ENCODE results near the gene DDAH1. TPM values are rescaled to one million over a fixed set of nuclear protein-coding genes. Genes with fewer than 3 reads are reported as not detected.

Gene DDAH1
- total and polyA plus RNA-seq, 2 donors (not counting 3 experiments of a cell fraction or from before 2014, with no cell fraction given), result 44.0 to 75.2 TPM

DNA sequence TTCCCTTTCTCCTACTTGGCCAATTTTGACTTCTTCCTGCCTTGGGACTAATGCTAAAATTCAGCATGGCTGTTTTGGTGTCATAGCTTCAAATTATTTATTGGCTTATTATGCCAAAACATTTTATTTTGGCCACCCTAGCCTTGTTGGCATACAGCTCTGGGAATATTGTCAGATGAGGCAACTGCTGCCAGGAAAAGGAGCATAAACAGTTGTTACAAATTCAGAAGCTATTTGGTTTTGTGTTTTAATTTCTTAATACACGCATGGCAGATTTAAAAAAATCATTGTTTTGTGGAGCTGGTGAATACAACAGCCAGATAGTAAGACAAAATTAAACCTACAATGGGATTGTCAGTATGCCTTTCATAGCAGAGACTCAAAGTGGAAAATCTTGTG, 121.7 kb downstream of the DDAH1 start:
- H3K4me3 ChIP-seq (replicated peaks in 1 of 3; ENCODE audit: insufficient read depth in 1 of 3, low read depth in 1 of 3, low read length in 3 of 3), result no peak overlapping the region
- H3K9me3 ChIP-seq (replicated peaks; ENCODE audit: control insufficient read depth, insufficient read depth, low read length), result no peaks in the 10 kb centered on the region
- DNase-seq (ENCODE audit: low read depth, low spot score) (no peak), FAIRE-seq (no peak)
- H3K36me3 ChIP-seq (ENCODE audit: control insufficient read depth in 2 of 2, extremely low read depth in 1 of 2, insufficient read depth in 2 of 2, low read length in 2 of 2), result no peaks in the 10 kb centered on the region
- H3K27ac ChIP-seq (ENCODE audit: insufficient read depth, low read depth, low read length), result peak overlapping the region; percentile 99
- H4K20me1 ChIP-seq (replicated peaks; ENCODE audit: control insufficient read depth, extremely low read depth, insufficient read depth, low read length), result no peaks in the 10 kb centered on the region
- TF ChIP-seq, protein P1, sequence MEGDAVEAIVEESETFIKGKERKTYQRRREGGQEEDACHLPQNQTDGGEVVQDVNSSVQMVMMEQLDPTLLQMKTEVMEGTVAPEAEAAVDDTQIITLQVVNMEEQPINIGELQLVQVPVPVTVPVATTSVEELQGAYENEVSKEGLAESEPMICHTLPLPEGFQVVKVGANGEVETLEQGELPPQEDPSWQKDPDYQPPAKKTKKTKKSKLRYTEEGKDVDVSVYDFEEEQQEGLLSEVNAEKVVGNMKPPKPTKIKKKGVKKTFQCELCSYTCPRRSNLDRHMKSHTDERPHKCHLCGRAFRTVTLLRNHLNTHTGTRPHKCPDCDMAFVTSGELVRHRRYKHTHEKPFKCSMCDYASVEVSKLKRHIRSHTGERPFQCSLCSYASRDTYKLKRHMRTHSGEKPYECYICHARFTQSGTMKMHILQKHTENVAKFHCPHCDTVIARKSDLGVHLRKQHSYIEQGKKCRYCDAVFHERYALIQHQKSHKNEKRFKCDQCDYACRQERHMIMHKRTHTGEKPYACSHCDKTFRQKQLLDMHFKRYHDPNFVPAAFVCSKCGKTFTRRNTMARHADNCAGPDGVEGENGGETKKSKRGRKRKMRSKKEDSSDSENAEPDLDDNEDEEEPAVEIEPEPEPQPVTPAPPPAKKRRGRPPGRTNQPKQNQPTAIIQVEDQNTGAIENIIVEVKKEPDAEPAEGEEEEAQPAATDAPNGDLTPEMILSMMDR (IDR thresholded peaks at IDR 0.05; ENCODE audit: extremely low read depth in 1 of 2, insufficient read depth in 1 of 2, low read depth in 1 of 2, low read length in 2 of 2), result no peak
- TF ChIP-seq POLR2AphosphoS5 (IDR thresholded peaks at IDR 0.05; ENCODE audit: insufficient read depth, low read depth, low read length), result no peak
- TSS peak; percentile 69 for BruUV-seq (replicated peaks)
- no peaks in the 10 kb centered on the region for H3K27me3 ChIP-seq (ENCODE audit: control insufficient read depth in 2 of 2, insufficient read depth in 2 of 2, low read length in 2 of 2)
- peaks cover 77% of the 10 kb centered on the region for H3K4me1 ChIP-seq (ENCODE audit: control insufficient read depth, extremely low read depth, insufficient read depth, low read length)
- H3K79me2 ChIP-seq (ENCODE audit: control insufficient read depth, insufficient read depth, low read length), result peaks cover 36% of the 10 kb centered on the region
- intact Hi-C loops (cut with micrococcal nuclease), result loop anchor here (1.0 kb wide), 3 partner anchors 14 to 235 kb away; no protein-coding TSS in a partner anchor
- ChIA-PET POLR2A (interaction anchor here (0.7 to 3.0 kb wide), 12 partner anchors 11 to 241 kb away, joined by 3 to 48 read pairs (median 6); partner anchors contain the start of genes CCN1 and DDAH1), CTCF (interaction anchor here (0.7 to 5.0 kb wide), 40 partner anchors 13 to 352 kb away, joined by 3 to 55 read pairs (median 6); partner anchors contain the start of genes BCL10, C1orf52, CCN1 and DDAH1)
- dilution Hi-C loops (cut with MboI; ENCODE audit: extremely low pct_ligation_motif_present, low sequenced_read_pairs), result no loop called here
- peak overlapping the region; percentile 53 for H3K4me2 ChIP-seq (ENCODE audit: insufficient read depth, low read length)
- H3K9me1 ChIP-seq (replicated peaks; ENCODE audit: control insufficient read depth, extremely low read depth, insufficient read depth, low read length), result no peaks in the 10 kb centered on the region
- no peak overlapping the region for H2AFZ ChIP-seq (ENCODE audit: low read depth, low read length)
- peak overlapping the region; percentile 87 for H3K9ac ChIP-seq (replicated peaks; ENCODE audit: extremely low read depth, insufficient read depth, low read length)

DNA sequence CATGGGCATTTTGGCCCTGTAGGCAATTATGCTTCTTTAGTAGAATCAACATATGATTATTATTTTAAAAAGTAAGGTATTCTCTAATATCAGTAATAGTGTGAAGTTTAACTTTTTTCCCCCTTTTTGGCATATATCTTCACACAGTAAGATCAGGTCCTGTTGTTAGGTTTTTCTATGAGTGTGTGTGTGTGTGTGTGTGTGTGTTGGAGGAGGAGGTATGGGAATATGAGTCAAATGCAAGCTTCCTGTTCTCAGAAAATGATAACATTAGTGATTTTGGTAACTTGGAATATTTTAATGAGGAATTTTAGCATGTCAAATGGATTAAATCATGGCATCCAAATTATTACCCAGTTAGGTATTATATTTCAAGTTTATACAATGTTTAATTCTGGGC, 122.8 kb downstream of the DDAH1 start:
- intact Hi-C loops (cut with micrococcal nuclease) (no loop called here), dilution Hi-C loops (cut with MboI; ENCODE audit: extremely low pct_ligation_motif_present, low sequenced_read_pairs) (no loop called here)
- H3K27me3 ChIP-seq (ENCODE audit: control insufficient read depth in 2 of 2, insufficient read depth in 2 of 2, low read length in 2 of 2), result no peaks in the 10 kb centered on the region
- no peaks in the 10 kb centered on the region for H3K9me3 ChIP-seq (replicated peaks; ENCODE audit: control insufficient read depth, insufficient read depth, low read length)
- CTCF ChIA-PET, result interaction anchor here (3.3 to 5.0 kb wide), 4 partner anchors 12 to 57 kb away, joined by 11 to 55 read pairs (median 44); no protein-coding TSS in a partner anchor
- no peak overlapping the region for H2AFZ ChIP-seq (ENCODE audit: low read depth, low read length)
- peak overlapping the region; percentile 53 for H3K4me2 ChIP-seq (ENCODE audit: insufficient read depth, low read length)
- H3K9ac ChIP-seq (replicated peaks; ENCODE audit: extremely low read depth, insufficient read depth, low read length), result peak overlapping the region; percentile 87
- peaks cover 33% of the 10 kb centered on the region for H3K79me2 ChIP-seq (ENCODE audit: control insufficient read depth, insufficient read depth, low read length)
- BruUV-seq (replicated peaks), result no TSS peak
- POLR2A ChIA-PET, result interaction anchor here (0.7 to 3.0 kb wide), 4 partner anchors 12 to 242 kb away, joined by 4 to 48 read pairs (median 9); no protein-coding TSS in a partner anchor
- no peaks in the 10 kb centered on the region for H3K9me1 ChIP-seq (replicated peaks; ENCODE audit: control insufficient read depth, extremely low read depth, insufficient read depth, low read length)
- H3K4me3 ChIP-seq (replicated peaks in 1 of 3; ENCODE audit: insufficient read depth in 1 of 3, low read depth in 1 of 3, low read length in 3 of 3), result no peak overlapping the region
- no peaks in the 10 kb centered on the region for H4K20me1 ChIP-seq (replicated peaks; ENCODE audit: control insufficient read depth, extremely low read depth, insufficient read depth, low read length)
- DNase-seq (ENCODE audit: low read depth, low spot score), result peak; percentile 77
- peaks cover 83% of the 10 kb centered on the region for H3K4me1 ChIP-seq (ENCODE audit: control insufficient read depth, extremely low read depth, insufficient read depth, low read length)
- peak overlapping the region; percentile 99 for H3K27ac ChIP-seq (ENCODE audit: insufficient read depth, low read depth, low read length)
- no peaks in the 10 kb centered on the region for H3K36me3 ChIP-seq (ENCODE audit: control insufficient read depth in 2 of 2, extremely low read depth in 1 of 2, insufficient read depth in 2 of 2, low read length in 2 of 2)
- TF ChIP-seq POLR2AphosphoS5 (IDR thresholded peaks at IDR 0.05; ENCODE audit: insufficient read depth, low read depth, low read length), result peak; percentile 38
- TF ChIP-seq JUN (IDR thresholded peaks at IDR 0.05; ENCODE audit: borderline replicate concordance, insufficient read depth, insufficient read length, low read depth), result peak; percentile 64
- peak; percentile 71 for TF ChIP-seq FOS (IDR thresholded peaks at IDR 0.05; ENCODE audit: borderline replicate concordance, insufficient read depth, low read length)
- TF ChIP-seq GATA2 (IDR thresholded peaks at IDR 0.05; ENCODE audit: insufficient read depth, insufficient read length, low read depth, low read length), result peak; percentile 31
- TF ChIP-seq, protein P2, sequence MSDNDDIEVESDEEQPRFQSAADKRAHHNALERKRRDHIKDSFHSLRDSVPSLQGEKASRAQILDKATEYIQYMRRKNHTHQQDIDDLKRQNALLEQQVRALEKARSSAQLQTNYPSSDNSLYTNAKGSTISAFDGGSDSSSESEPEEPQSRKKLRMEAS (IDR thresholded peaks at IDR 0.05; ENCODE audit: insufficient read depth, insufficient read length), result no peak
- no peak for TF ChIP-seq POLR2A (IDR thresholded peaks at IDR 0.05; ENCODE audit: low read depth, low read length)
- no peak for FAIRE-seq
